Measurements from ENCODE around the gene SLC44A5. TPM values are rescaled to one million over a fixed set of nuclear protein-coding genes. Genes with fewer than 3 reads are reported as not detected.
"Not testable (repeated sequence)": the region's sequence is repeated elsewhere in the genome, so short reads cannot be mapped to it uniquely, and the experiment has no call there.

SLC44A5 gene
- total RNA-seq, 2 donors from 2014 or later = 0.61 TPM; not detected in 1

- H3K4me3 Mint-ChIP-seq = no peak overlapping the region
- no peak for ATAC-seq (replicated peaks)
- no peaks in the 10 kb centered on the region for H3K4me1 Mint-ChIP-seq
- H3K27ac Mint-ChIP-seq = no peak overlapping the region
- H3K36me3 Mint-ChIP-seq (ENCODE audit: low read depth) = no peaks in the 10 kb centered on the region
- no peaks in the 10 kb centered on the region for H3K9me3 Mint-ChIP-seq
- H3K27me3 Mint-ChIP-seq = peaks cover 7% of the 10 kb centered on the region
Observed at GRCh38 chr1:75520862-75521475, 89.9 kb downstream of the SLC44A5 start.

GRCh38 chr1:75519651-75520427 lies 91.1 kb downstream of the SLC44A5 start:
- no peak overlapping the region for H3K4me3 Mint-ChIP-seq
- H3K27me3 Mint-ChIP-seq = peaks cover 7% of the 10 kb centered on the region
- H3K9me3 Mint-ChIP-seq = no peaks in the 10 kb centered on the region
- no peak for ATAC-seq (replicated peaks)
- no peak overlapping the region for H3K27ac Mint-ChIP-seq
- no peaks in the 10 kb centered on the region for H3K4me1 Mint-ChIP-seq
- H3K36me3 Mint-ChIP-seq (ENCODE audit: low read depth) = no peaks in the 10 kb centered on the region

GRCh38 chr1:75518686-75519085 lies 92.2 kb downstream of the SLC44A5 start:
- Mint-ChIP-seq H3K4me3 (no peak overlapping the region), H3K36me3 (ENCODE audit: low read depth) (no peaks in the 10 kb centered on the region), H3K27me3 (peaks cover 7% of the 10 kb centered on the region), H3K27ac (no peak overlapping the region), H3K9me3 (no peaks in the 10 kb centered on the region), H3K4me1 (no peaks in the 10 kb centered on the region)
- ATAC-seq (replicated peaks) = no peak

GRCh38 chr1:75514270-75514669 lies 96.6 kb downstream of the SLC44A5 start:
- ATAC-seq (replicated peaks) = no peak
- Mint-ChIP-seq H3K27me3 (peaks cover 7% of the 10 kb centered on the region), H3K27ac (no peak overlapping the region), H3K36me3 (ENCODE audit: low read depth) (no peaks in the 10 kb centered on the region), H3K4me3 (no peak overlapping the region), H3K9me3 (no peaks in the 10 kb centered on the region), H3K4me1 (no peaks in the 10 kb centered on the region)

- H3K9me3 Mint-ChIP-seq = no peaks in the 10 kb centered on the region
- H3K27me3 Mint-ChIP-seq = no peaks in the 10 kb centered on the region
- no peaks in the 10 kb centered on the region for H3K36me3 Mint-ChIP-seq (ENCODE audit: low read depth)
- H3K4me1 Mint-ChIP-seq = no peaks in the 10 kb centered on the region
- no peak for ATAC-seq (replicated peaks)
- H3K27ac Mint-ChIP-seq = no peak overlapping the region
- no peak overlapping the region for H3K4me3 Mint-ChIP-seq
Observed at GRCh38 chr1:75506976-75507375, 103.9 kb downstream of the SLC44A5 start.

GRCh38 chr1:75503221-75503974 lies 107.5 kb downstream of the SLC44A5 start:
- Mint-ChIP-seq H3K4me1 (no peaks in the 10 kb centered on the region), H3K4me3 (no peak overlapping the region), H3K27me3 (no peaks in the 10 kb centered on the region), H3K9me3 (no peaks in the 10 kb centered on the region), H3K36me3 (ENCODE audit: low read depth) (no peaks in the 10 kb centered on the region), H3K27ac (no peak overlapping the region)
- no peak for ATAC-seq (replicated peaks)

GRCh38 chr1:75502776-75503175 lies 108.1 kb downstream of the SLC44A5 start:
- Mint-ChIP-seq H3K9me3 (no peaks in the 10 kb centered on the region), H3K27ac (no peak overlapping the region), H3K4me3 (no peak overlapping the region), H3K27me3 (no peaks in the 10 kb centered on the region), H3K36me3 (ENCODE audit: low read depth) (no peaks in the 10 kb centered on the region), H3K4me1 (no peaks in the 10 kb centered on the region)
- ATAC-seq (replicated peaks) = no peak

GRCh38 chr1:75501577-75502295 lies 109.2 kb downstream of the SLC44A5 start:
- Mint-ChIP-seq H3K27me3 (no peaks in the 10 kb centered on the region), H3K4me1 (no peaks in the 10 kb centered on the region), H3K9me3 (no peaks in the 10 kb centered on the region), H3K27ac (no peak overlapping the region), H3K36me3 (ENCODE audit: low read depth) (no peaks in the 10 kb centered on the region), H3K4me3 (no peak overlapping the region)
- ATAC-seq (replicated peaks) = no peak

GRCh38 chr1:75492011-75492410 lies 118.9 kb downstream of the SLC44A5 start:
- no peaks in the 10 kb centered on the region for H3K27me3 Mint-ChIP-seq
- no peak for ATAC-seq (replicated peaks)
- no peak overlapping the region for H3K27ac Mint-ChIP-seq
- H3K36me3 Mint-ChIP-seq (ENCODE audit: low read depth) = no peaks in the 10 kb centered on the region
- no peak overlapping the region for H3K4me3 Mint-ChIP-seq
- peaks cover 4% of the 10 kb centered on the region for H3K9me3 Mint-ChIP-seq
- no peaks in the 10 kb centered on the region for H3K4me1 Mint-ChIP-seq

GRCh38 chr1:75487399-75487798 lies 123.5 kb downstream of the SLC44A5 start:
- Mint-ChIP-seq H3K36me3 (ENCODE audit: low read depth) (no peaks in the 10 kb centered on the region), H3K4me1 (no peaks in the 10 kb centered on the region), H3K9me3 (no peaks in the 10 kb centered on the region), H3K27me3 (no peaks in the 10 kb centered on the region), H3K4me3 (no peak overlapping the region), H3K27ac (no peak overlapping the region)
- no peak for ATAC-seq (replicated peaks)

- Mint-ChIP-seq H3K27ac (no peak overlapping the region), H3K4me1 (no peaks in the 10 kb centered on the region), H3K9me3 (no peaks in the 10 kb centered on the region), H3K4me3 (no peak overlapping the region), H3K36me3 (ENCODE audit: low read depth) (no peaks in the 10 kb centered on the region), H3K27me3 (no peaks in the 10 kb centered on the region)
- no peak for ATAC-seq (replicated peaks)
Observed at GRCh38 chr1:75484789-75485188, 126.1 kb downstream of the SLC44A5 start.

- H3K4me1 Mint-ChIP-seq = no peaks in the 10 kb centered on the region
- H3K36me3 Mint-ChIP-seq (ENCODE audit: low read depth) = no peaks in the 10 kb centered on the region
- peaks cover 4% of the 10 kb centered on the region for H3K9me3 Mint-ChIP-seq
- no peaks in the 10 kb centered on the region for H3K27me3 Mint-ChIP-seq
- no peak for ATAC-seq (replicated peaks)
- no peak overlapping the region for H3K4me3 Mint-ChIP-seq
- H3K27ac Mint-ChIP-seq = no peak overlapping the region
Observed at GRCh38 chr1:75482951-75483350, 128.0 kb downstream of the SLC44A5 start.

GRCh38 chr1:75476486-75476885 lies 134.4 kb downstream of the SLC44A5 start:
- not testable (repeated sequence) for H3K27ac Mint-ChIP-seq; H3K4me1 Mint-ChIP-seq; H3K4me3 Mint-ChIP-seq; ATAC-seq (replicated peaks); H3K27me3 Mint-ChIP-seq; H3K36me3 Mint-ChIP-seq (ENCODE audit: low read depth); H3K9me3 Mint-ChIP-seq

GRCh38 chr1:75475696-75476095 lies 135.2 kb downstream of the SLC44A5 start:
- Mint-ChIP-seq H3K4me1 (no peaks in the 10 kb centered on the region), H3K4me3 (no peak overlapping the region), H3K27ac (no peak overlapping the region), H3K36me3 (ENCODE audit: low read depth) (no peaks in the 10 kb centered on the region), H3K9me3 (peaks cover 4% of the 10 kb centered on the region), H3K27me3 (no peaks in the 10 kb centered on the region)
- ATAC-seq (replicated peaks) = no peak
